ENCODE results near the gene CNTN1. TPM values are rescaled to one million over a fixed set of nuclear protein-coding genes. Genes with fewer than 3 reads are reported as not detected.

The CNTN1 gene
- total RNA-seq, 4 donors from 2014 or later = 44.2 to 65.6 (median 57.6) TPM

- 52% methylated on average over 1 of the region's 1 CpG for WGBS
- H3K27me3 ChIP-seq = no peaks in the 10 kb centered on the region
- intact Hi-C loops (cut with DNase I) = no loop called here
These were observed 161.0 kb downstream of the CNTN1 start for GRCh38 chr12:40853221-40853620.

GRCh38 chr12:40854604-40855003 is 162.4 kb downstream of the CNTN1 start:
- DNase-seq (ENCODE audit: extremely low spot score) = no peak
- no peak for TF ChIP-seq POLR2AphosphoS5 (IDR thresholded peaks at IDR 0.05)
- TF ChIP-seq POLR2A (IDR thresholded peaks at IDR 0.05; ENCODE audit: low read depth) = no peak
- TF ChIP-seq CTCF (IDR thresholded peaks at IDR 0.05) = no peak
- no peak for TF ChIP-seq EP300 (IDR thresholded peaks at IDR 0.05)

More at GRCh38 chr12:40853221-40853620, 161.0 kb downstream of the CNTN1 start:
- H3K9me3 ChIP-seq = no peaks in the 10 kb centered on the region
- no peak for DNase-seq (ENCODE audit: extremely low spot score)
- TF ChIP-seq POLR2AphosphoS5 (IDR thresholded peaks at IDR 0.05) (no peak), POLR2A (IDR thresholded peaks at IDR 0.05; ENCODE audit: low read depth) (no peak), EP300 (IDR thresholded peaks at IDR 0.05) (no peak), CTCF (IDR thresholded peaks at IDR 0.05) (no peak)
- no peak overlapping the region for H3K27ac ChIP-seq (replicated peaks in 1 of 4)
- H3K4me1 ChIP-seq = no peaks in the 10 kb centered on the region
- H3K4me3 ChIP-seq = no peak overlapping the region
- no peaks in the 10 kb centered on the region for H3K36me3 ChIP-seq

GRCh38 chr12:40864891-40865290 is 172.7 kb downstream of the CNTN1 start:
- DNase-seq (ENCODE audit: extremely low spot score) = no peak
- Histone ChIP-seq H3K27ac (replicated peaks in 1 of 4) (no peak overlapping the region), H3K9me3 (no peaks in the 10 kb centered on the region), H3K4me3 (no peak overlapping the region), H3K4me1 (no peaks in the 10 kb centered on the region), H3K27me3 (no peaks in the 10 kb centered on the region), H3K36me3 (no peaks in the 10 kb centered on the region)
- intact Hi-C loops (cut with DNase I) = no loop called here
- no peak for TF ChIP-seq POLR2AphosphoS5 (IDR thresholded peaks at IDR 0.05)
- TF ChIP-seq EP300 (IDR thresholded peaks at IDR 0.05) = no peak
- TF ChIP-seq POLR2A (IDR thresholded peaks at IDR 0.05; ENCODE audit: low read depth) = no peak
- TF ChIP-seq CTCF (IDR thresholded peaks at IDR 0.05) = no peak
- WGBS = 86% methylated on average over 1 of the region's 1 CpG

More at GRCh38 chr12:40854604-40855003, 162.4 kb downstream of the CNTN1 start:
- no peaks in the 10 kb centered on the region for H3K9me3 ChIP-seq
- H3K27me3 ChIP-seq = no peaks in the 10 kb centered on the region
- no peaks in the 10 kb centered on the region for H3K36me3 ChIP-seq
- no peak overlapping the region for H3K4me3 ChIP-seq
- H3K4me1 ChIP-seq = no peaks in the 10 kb centered on the region
- H3K27ac ChIP-seq (replicated peaks in 1 of 4) = no peak overlapping the region
- intact Hi-C loops (cut with DNase I) = no loop called here
- WGBS = 54% methylated on average over 4 of the region's 4 CpGs

- H3K27ac ChIP-seq (replicated peaks in 1 of 4) = no peak overlapping the region
- no peak for DNase-seq (ENCODE audit: extremely low spot score)
- intact Hi-C loops (cut with DNase I) = no loop called here
- H3K27me3 ChIP-seq = no peaks in the 10 kb centered on the region
- H3K4me1 ChIP-seq = peaks cover 0 to 13% (median 9%) of the 10 kb centered on the region in 4 donors
- no peaks in the 10 kb centered on the region for H3K9me3 ChIP-seq
- no peak for TF ChIP-seq POLR2A (IDR thresholded peaks at IDR 0.05; ENCODE audit: low read depth)
- TF ChIP-seq EP300 (IDR thresholded peaks at IDR 0.05) = no peak
- no peak for TF ChIP-seq POLR2AphosphoS5 (IDR thresholded peaks at IDR 0.05)
- TF ChIP-seq CTCF (IDR thresholded peaks at IDR 0.05) = no peak
- H3K4me3 ChIP-seq = no peak overlapping the region
- H3K36me3 ChIP-seq = no peaks in the 10 kb centered on the region
These were observed 178.7 kb downstream of the CNTN1 start for GRCh38 chr12:40870981-40871380.

GRCh38 chr12:40874868-40875267 is 182.6 kb downstream of the CNTN1 start:
- no peaks in the 10 kb centered on the region for H3K9me3 ChIP-seq
- no peak overlapping the region for H3K27ac ChIP-seq (replicated peaks in 1 of 4)
- DNase-seq (ENCODE audit: extremely low spot score) = no peak
- H3K4me1 ChIP-seq = peaks cover 0 to 13% (median 9%) of the 10 kb centered on the region in 4 donors
- intact Hi-C loops (cut with DNase I) = no loop called here
- H3K27me3 ChIP-seq = no peaks in the 10 kb centered on the region
- 95% methylated on average over 1 of the region's 1 CpG for WGBS
- H3K4me3 ChIP-seq = no peak overlapping the region
- no peak for TF ChIP-seq POLR2AphosphoS5 (IDR thresholded peaks at IDR 0.05)
- TF ChIP-seq POLR2A (IDR thresholded peaks at IDR 0.05; ENCODE audit: low read depth) = no peak
- no peak for TF ChIP-seq EP300 (IDR thresholded peaks at IDR 0.05)
- no peaks in the 10 kb centered on the region for H3K36me3 ChIP-seq
